ENCODE data around the gene KCNMA1.

KCNMA1 gene

DNA sequence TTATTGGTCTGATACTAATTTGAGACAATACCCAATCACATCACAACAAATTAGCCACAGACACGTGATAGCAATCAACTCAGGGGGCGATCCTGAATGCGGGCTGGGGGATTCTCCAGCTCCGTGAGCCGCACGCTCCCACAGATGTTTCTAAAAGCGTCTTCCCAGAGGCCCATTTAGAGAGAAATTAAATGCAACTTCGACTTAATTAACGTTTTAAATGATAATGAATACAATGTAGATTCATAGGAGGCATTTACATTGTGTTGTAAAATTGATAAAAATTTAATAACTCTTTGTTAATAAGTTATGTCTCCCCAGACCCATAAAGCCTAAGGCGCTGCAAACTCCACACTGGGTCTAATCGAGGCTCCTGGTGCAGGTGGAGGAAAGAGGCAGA lies 642.6 kb downstream of the KCNMA1 start:
- ATAC-seq: no peak

DNA sequence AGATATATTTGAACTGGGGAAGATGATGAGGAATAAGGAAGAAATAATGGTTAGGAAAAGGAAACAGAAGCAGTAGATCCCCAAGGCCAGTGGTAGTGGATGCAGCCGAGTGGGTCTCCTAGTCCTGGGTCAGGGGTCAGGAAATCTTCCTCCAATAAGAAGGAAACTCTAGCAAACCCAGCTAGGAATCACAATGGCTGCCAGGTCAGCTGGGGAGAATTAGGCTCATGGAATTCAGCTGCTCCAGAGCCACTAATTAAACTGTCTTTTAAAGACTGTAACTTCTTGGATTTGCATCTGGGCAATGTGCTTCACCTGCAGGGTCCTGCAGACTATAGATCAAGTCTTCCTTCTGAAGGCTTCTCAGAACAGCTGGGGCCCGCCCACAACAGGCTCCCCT lies 644.4 kb downstream of the KCNMA1 start:
- ATAC-seq: no peak

DNA sequence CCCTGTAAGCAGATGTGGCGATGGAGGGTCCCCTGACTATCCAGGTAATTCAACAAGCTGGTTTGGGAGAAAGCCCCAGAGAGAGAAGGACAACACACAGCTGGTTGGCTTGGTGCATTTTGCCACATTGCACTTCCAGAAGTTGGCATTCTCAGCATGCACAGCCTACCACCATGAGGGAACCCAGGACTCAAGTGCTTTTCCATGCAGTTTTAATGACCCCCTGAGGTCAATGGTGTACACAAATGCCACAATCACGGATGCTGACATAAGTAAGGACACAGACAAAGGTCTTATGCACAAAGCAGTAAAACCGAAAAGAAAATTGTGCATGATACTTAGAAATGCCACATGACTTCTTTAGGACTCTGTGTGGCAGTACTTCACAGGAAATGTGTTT lies 645.1 kb downstream of the KCNMA1 start:
- no peak for ATAC-seq

DNA sequence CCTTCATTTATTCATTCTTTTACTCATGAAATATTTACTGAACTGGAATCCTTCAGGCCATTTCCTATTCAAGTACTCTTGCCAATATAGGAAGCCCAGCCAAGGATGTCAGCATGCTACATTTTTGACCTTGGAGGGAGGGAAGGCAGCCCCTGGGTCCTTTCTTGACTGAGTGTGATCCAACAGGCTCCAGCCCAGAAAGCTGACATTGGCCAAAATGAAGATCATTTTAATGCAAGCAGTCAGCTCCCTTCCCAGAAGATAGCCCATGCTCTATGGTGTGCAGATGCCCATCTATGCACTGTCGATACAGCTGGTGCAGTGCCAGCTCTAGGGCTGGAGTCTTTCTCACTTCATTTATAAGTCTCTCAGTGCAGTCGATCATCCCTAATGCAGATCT lies 646.0 kb downstream of the KCNMA1 start:
- ATAC-seq: no peak

DNA sequence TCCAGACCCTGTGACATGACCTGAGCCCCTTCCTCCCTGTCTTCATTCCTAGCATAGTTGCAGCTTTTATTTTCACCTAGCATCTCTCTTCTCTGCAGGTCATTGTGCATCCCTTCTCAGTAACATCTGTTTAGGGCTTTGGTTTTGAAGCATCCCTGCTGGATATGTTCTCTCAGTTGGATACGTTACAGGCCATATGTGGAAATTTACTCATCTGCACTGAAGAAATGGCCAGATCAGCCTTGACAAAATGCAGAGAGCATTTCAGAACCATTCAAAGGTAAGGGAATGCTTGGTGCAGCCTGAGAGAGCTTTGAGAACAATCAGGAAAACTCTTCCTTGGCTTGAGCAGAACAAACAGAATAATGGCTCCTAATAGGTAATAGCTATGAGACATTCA lies 647.0 kb downstream of the KCNMA1 start:
- ATAC-seq: no peak

DNA sequence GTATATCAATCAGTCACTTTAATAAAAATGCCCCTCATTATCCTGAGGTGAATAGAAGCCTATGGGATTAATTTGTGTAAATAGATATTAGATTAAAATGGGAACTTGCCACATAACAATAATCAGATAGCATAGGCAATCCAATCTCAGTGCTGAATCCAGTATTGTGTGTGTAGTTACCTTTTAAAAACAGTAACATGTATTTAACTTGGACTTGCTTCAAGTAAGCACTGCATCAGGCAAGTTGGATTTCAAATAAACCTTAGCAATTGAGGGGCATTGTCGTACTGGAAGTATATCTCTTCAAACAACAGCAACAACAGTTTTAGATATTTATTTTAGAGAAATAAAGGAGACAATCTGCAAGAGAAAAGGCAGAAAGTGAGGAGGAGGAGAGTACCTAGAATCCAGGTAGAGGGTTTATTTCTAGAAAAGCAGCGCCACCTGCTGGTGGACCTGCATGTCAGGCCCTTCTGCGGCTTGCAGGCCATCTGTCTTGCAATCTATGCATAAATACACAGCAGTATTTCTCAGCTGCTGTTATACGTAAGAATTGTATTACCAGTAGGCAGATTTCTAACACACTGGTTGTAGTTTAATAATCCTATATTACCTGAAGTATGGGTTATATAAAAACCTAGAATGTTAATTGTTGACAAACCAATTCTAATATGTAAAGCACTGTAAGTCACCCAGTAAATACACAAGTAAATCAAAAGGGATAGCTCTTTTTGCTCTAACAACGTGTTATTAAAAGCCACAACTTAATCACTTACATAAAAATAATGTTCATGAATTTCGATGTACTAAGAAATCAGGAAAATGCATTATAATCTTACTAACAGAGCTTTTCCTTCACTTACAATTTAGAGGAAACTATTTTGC lies 652.8 kb downstream of the KCNMA1 start:
- no peak for ATAC-seq

DNA sequence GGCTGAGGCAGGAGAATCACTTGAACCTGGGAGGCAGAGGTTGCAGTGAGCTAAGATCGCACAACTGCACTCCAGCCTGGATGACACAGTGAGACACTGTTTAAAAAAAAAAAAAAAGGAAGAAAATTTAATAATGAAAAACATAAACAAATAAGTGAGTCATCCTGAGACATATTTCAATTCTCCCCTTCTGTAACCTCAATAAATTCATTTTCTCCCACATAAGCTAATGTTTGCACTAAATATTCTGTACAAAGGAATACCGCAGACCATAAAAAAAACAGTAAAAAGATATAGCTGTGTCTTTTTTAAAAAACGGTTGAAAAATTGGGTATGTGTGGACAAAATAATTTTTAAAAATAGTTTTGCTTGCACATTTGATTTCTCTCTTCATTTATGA lies 654.0 kb downstream of the KCNMA1 start:
- no peak for ATAC-seq

DNA sequence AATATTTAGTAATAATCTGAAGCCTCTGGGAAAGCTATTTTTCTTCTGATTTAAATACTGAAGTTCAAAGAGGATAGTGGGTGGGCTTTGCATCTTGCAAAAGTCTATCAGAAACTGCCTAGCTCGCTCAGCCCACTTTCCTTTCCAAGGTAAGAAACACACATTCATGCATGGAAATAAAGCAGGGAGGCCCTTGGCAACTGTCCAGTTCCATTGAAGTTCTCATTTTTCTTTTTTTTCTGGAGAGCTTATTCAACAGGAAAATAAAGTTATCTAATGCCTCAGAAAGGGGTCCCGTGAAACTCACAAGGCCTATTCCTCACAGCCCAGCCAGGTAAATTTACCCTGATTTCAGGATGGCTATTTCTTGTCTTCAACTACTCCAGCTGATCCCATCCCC lies 654.9 kb downstream of the KCNMA1 start:
- no peak for ATAC-seq

DNA sequence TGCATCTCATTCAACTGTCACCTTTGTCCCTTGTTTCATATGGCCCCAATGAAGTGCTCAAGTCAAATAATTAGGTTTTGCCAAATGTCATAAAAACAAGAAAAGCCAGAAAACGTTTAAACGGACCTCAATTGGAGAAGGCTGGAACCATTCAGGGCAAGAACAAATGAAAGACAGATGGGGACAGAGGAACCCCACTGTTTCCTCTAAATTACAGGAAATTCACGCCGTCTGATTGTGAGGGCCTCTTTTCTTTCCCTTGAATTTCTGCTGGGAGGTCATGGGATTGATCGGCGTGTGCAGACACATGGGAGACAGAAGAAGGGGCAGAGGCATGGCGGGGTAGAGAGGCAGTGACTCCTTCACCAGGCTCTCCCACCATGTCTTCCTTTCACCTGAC lies 656.4 kb downstream of the KCNMA1 start:
- no peak for ATAC-seq

DNA sequence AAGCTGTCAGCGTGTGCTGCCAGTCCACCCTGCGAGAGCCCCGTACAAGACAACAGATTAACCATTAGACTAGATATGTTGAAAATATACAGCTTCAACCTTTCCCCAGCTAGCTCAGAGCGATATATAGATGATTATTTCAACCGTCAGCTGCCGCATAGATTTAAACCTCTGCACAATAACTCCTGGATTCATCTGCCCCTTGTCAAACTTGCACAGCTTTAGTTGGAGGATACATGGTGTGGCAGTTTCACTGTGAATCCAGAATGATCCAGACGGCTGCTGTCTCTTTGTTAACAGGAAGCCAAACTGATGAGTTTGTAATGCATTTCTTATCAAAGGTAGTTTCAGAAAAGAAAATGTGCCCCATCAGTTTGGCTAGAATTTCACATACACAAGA lies 659.7 kb downstream of the KCNMA1 start:
- ATAC-seq: no peak

DNA sequence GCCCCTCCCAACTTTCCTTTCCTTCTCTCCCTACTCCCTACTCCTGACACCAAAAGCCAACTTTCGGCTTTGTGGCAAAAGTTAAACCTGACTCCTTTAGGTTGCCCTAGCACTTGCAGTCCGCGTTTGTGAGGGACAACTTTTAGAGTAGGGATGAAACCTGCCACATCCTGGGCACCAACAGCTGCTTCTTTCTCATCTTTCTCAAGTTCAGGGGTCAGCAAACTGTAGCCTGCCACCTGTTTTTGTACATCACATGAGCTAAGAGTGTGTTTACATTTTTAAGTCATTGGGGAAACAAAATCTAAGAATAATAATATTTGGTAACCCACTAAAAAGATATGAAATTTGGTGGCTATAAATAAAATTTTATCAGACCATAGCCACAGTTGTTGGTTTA lies 660.6 kb downstream of the KCNMA1 start:
- no peak for ATAC-seq

DNA sequence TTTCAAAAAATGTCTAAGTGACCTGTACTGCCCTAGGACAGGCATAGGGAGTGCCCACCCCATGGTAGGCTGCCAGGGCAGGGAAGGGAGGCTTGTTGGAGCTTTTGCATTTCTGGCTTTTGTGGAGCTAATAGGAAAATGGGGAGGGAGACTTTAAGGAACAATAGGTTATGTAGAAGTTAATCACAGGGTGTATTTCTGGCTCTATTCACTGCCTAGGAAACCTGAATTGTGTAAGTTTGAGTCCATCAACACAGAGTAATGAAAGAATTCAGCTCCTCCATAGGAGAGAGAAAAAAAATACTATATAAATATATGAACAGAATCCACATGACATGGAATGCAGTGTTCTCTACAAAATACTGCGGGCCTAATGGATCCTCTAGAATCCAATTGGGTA lies 661.5 kb downstream of the KCNMA1 start:
- ATAC-seq: no peak

DNA sequence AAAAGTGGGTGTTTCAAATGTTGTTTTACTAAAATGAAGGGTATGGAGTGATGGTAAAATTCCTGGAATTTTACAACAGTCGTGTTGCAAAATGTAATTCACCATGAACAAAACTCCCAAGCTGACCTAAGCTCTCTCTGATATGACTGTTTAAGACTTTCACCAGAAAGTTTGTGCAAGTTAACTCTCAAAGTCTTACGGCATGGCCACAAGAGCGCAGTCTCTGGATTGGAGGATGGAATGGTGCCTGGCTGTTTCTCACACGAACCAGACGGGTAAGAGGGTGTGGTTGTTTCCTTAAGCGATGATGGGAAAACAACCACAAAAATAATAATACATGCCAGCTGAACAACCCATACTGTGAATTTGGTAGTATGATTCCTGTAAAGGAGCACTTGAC lies 662.5 kb downstream of the KCNMA1 start:
- ATAC-seq: no peak

DNA sequence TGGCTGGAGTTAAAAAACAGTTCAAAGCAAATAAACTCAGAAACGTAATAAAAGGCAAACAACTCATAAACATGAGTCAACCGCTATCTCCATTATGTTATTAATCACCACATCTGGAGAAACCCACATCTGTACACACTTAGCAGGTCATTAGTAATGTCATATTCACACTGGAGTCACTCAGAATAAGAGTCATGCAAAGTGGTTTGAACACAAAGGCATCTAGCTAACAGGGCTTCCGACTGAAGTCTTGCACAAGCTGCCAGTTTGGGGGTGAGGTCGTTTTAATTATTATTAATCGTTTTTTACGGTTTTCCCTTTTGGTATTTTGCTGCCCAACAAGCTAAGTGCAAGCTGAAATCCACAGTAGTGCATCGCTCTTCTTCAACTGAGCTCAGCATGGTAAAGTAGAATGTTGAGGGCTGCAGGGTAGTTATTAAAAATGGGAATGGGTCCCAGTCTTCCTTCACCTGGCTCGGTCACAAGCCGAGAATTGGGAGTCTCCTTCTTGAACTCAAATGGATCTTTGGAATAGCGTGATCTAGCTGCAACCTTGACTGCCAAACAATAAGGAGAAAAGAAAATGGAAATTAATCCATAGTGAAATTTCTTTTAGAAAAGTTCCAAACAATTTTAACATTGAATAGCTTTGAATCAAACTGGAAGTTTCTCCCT lies 663.5 kb downstream of the KCNMA1 start:
- no peak for ATAC-seq

DNA sequence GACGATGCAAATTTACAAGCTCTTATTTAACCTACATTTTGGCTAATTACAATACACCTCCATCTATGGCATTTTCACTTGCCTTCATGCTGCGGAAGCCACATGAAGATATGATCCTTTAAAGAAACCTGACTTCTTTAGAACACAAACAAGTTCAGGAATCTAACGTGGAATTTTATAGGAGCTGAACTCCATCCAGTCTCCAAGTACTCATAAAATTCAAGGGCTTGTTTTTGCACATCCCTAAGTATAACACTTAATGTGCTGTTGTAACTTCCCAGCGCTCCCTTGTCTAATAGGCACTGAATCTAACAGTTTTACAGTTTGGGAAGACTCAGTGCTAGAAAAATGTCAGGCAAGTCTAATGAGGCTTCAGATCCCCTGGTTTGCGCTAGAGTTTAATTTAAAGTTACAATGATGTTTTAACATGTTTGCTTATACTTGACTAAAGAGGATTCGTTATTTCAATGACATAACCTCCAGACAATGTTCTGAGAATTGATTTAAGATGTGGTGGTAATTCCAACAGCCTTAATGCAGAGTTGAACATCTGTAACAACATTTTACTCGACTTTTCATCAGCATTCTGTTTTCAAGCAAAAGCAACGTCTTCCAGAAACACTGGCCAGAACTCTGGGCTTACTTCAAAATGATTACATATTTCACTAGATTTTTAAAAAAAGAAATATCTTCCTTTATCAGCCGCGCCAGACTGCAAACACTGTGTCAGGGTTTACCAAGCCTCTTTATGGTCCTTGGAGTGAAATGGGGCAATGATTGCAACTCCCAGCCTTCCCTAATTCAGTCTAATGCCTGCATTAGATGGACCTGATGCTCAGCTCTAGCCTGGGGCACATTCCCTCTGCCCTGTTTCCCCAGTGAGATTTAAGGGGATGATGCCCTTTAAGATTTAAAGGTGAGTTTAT lies 664.3 kb downstream of the KCNMA1 start:
- ATAC-seq: no peak

DNA sequence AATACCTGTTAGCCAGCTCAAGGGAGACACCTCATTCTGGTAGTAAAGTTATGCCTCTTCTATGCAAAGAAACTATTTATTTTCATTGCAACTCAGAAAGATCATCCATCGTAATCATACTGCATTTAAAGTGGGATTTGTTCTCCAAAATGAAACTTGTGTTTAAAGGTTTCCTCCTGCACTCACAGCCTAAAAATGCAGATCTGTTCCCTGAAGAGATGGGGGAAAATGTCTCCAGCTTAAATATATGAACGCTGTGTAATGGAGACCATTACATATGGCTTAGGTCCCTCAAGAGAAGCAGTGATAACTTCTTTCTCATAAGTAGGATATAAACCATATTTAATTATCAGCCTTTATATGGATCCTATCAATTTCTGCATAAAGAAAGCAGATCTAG lies 665.1 kb downstream of the KCNMA1 start:
- ATAC-seq: no peak

DNA sequence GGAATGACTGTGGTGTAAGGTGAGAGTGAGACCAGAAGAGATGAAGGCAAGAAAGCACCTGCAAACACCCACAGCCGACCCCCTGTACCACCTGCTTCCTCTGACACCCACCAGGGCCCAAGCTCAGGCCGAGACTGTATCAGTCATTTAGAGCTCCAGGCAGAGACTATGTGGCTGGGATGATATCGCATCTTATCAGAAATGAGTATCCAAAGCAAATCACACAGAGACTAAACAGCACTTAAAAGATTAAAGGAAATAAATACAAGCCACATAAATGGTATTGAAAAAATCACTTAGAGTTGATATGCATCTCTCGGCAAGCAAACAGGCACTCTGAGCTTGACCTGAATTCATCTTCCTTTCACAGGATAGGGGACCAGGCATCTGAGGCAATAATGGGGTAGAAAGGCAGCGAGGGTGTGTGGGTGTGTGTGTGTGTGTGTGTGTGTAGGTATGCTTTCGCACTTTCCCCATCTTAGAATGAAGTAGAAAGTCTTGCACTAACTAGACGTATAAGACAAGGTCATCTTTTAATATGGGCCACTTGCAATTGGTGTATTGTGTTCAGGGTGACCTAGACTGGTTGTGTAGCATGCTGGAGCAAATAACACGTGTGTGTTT lies 665.9 kb downstream of the KCNMA1 start:
- ATAC-seq: no peak

DNA sequence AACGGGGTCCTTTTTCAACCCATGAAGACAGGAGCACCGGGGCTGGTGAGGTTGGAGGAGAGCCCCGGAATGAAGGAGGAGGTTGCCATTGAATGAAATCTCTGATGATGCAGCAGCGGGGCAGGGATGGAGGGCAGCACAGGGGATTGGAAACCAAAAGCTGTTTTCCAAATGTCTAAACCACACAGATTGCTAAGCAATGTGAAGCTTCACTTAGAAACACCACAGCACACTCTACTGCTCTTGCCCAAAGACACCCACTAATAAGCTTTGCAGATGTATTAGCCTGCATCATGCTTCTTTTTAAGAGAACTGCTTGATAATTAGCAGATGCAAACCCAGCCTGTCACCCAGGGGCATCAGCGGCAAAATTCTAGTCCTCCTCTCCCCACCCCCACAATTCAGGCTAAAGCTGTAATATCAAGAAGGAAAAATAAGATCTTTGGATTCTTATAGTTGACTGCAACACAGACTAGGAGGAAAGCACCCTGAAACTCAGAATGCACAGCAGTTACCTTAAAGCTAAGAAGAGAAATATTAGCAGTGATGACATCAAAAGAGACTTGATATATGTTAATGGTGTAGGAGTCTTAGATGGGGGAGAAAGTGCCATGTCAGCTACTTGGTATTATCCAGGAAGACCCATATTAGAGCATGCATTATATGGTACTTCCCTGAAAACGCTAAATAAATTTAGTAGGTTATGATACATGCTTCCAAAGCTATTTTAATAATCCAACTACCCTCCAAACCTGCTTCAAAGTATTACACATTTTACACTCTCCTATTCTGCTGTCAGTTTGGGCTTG lies 666.7 kb downstream of the KCNMA1 start:
- no peak for ATAC-seq

DNA sequence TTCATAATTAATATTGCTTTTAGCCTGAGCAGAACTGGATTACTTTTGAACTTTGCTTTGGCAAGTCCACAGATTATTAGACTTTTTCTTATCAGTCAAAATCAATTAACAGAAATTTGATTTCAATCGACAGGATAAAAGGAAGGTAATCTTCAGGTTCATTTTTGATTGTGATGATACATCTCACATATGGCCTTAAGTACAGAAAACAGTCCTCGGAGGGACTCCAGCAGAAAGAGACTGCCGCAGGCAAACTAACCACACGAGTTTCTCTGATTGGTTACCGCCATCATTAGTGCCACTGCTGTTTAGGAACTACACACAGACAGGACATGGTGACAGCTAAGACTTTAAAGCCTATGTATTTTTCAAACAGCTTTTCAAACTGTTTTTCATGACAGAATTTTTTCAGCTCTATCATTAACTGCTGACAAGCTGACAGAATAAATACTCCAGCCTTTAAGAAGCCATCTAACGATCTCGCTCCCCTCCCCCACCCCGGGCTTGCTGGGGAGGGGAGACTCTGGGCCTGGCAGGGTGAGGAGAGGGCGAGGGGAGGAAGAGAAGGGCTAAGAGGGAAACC lies 668.2 kb downstream of the KCNMA1 start:
- ATAC-seq: no peak

DNA sequence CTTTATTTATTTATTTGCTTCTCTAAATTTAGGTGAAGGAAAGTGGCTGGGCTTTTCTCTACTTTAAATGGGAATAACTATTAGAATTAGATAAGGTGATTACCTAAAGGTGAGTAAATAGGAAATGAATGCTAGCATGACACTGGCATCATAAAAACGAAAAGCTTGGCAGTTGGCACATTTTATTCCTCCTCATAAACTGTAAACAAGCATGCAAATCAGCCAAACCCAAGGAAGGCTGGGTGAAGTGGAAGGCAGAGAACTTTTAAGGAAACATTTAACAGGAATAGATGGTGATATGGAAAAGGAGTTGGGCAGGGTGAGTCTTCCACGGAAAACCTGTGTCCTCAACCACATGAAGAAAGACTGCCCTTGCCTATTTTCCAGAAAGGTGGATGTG lies 669.1 kb downstream of the KCNMA1 start:
- no peak for ATAC-seq

DNA sequence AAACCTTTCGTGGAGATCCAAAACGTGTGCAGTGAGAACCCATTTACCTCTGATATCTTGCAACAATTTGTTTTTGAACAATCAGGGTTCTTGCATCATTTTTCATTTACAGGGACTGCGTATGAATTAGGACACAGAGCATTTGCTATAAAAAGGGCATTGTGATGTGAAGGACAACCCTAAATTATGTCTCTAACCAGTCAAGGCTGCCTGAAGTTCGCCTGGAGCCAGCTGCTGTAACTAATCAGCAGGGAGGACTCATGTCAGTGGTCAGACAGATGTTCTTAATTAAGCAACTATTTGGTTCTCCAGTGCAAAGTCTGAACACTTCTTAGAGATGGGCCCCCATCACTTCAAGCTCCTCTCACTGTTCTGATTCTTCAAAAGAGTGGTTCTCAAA lies 674.8 kb downstream of the KCNMA1 start:
- no peak for ATAC-seq

DNA sequence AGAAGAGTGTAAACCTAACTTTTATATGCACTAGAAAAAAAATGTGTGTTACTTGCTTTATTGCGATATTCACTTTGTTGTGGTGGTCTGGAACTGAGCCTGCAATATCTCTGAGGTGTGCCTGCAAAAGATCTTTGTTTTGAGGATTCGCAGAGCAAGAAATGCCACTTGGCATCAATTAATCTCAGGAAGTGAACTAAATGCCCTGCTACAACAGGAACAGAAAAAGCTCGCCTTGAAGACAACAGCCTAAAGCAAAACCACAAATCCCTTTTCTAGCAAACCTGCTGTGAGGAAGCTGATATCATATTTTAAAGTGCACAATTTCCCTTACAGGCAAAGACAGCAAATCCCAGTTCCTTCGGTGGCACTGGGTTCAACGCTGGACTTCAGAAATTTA lies 675.8 kb downstream of the KCNMA1 start:
- no peak for ATAC-seq

All from activated CD4-positive, CD25-positive, alpha-beta regulatory T cell treated with anti-CD3 and anti-CD28 coated beads, Interleukin-2, amount 50 U/mL, for 24 hours (primary cell).